Karpas-422 (cell line): Measurements from ENCODE around the gene SYNE3. TPM values are rescaled to one million over a fixed set of nuclear protein-coding genes. Genes with fewer than 3 reads are reported as not detected.
A peak's percentile ranks its signal among the peaks of the same experiment; 100 is the strongest.

Experiments
- DNase-seq: peaks from one replicate; pipeline ENCODE4 v3.0.0-alpha.2; 2015
- H2AFZ ChIP-seq: fragments of 200-600 bp; sonication (generic); 2 replicates; pipeline ENCODE4 v1.6.1; 2014; ENCODE audit warnings: antibody characterized with exemption, low read length, mixed read lengths
- H3K27ac ChIP-seq: fragments of 200-600 bp; sonication (generic); 2 replicates; pipeline ENCODE4 v1.5.1; 2014; ENCODE audit warnings: mild to moderate bottlenecking, low read length, moderate library complexity
- H3K27me3 ChIP-seq: fragments of 200-600 bp; sonication (generic); 2 replicates; pipeline ENCODE4 v1.6.1; 2014; ENCODE audit warnings: low read length, mixed read lengths
- H3K36me3 ChIP-seq: fragments of 200-600 bp; sonication (generic); 2 replicates; pipeline ENCODE4 v1.6.1; 2014; ENCODE audit warnings: low read length, mixed read lengths; ENCODE audit not compliant: insufficient read depth
- H3K4me1 ChIP-seq: fragments of 200-600 bp; sonication (generic); 2 replicates; pipeline ENCODE4 v1.6.1; 2014; ENCODE audit warnings: mild to moderate bottlenecking, low read length, mixed read lengths
- H3K4me2 ChIP-seq: fragments of 200-600 bp; sonication (generic); 2 replicates; pipeline ENCODE4 v1.6.1; 2014; ENCODE audit warnings: low read length, low read depth, mild to moderate bottlenecking; ENCODE audit not compliant: poor library complexity, severe bottlenecking
- H3K4me3 ChIP-seq: fragments of 200-600 bp; sonication (generic); 2 replicates; pipeline ENCODE4 v1.5.1; 2014; ENCODE audit warnings: mild to moderate bottlenecking, antibody characterized with exemption, low read length, mixed read lengths
- H3K79me2 ChIP-seq: fragments of 200-600 bp; sonication (generic); 2 replicates; pipeline ENCODE4 v1.6.1; 2014; ENCODE audit warnings: mild to moderate bottlenecking, low read length, mixed read lengths
- H3K9ac ChIP-seq: fragments of 200-600 bp; sonication (generic); 2 replicates; pipeline ENCODE4 v1.6.0; 2014; ENCODE audit warnings: low read length
- H3K9me2 ChIP-seq: fragments of 200-600 bp; sonication (generic), shearing (Covaris generic); replicated peaks from 2 replicates; pipeline ENCODE4 v1.6.0; 2014; ENCODE audit warnings: mild to moderate bottlenecking, low read length, moderate library complexity; ENCODE audit not compliant: insufficient read depth
- H3K9me3 ChIP-seq: fragments of 300-700, 200-600 bp; sonication (generic); 2 replicates; pipeline ENCODE4 v1.6.1; 2014; ENCODE audit warnings: low read length, mixed read lengths
- H4K20me1 ChIP-seq: fragments of 200-600 bp; sonication (generic); 2 replicates; pipeline ENCODE4 v1.6.1; 2014; ENCODE audit warnings: mild to moderate bottlenecking, antibody characterized with exemption, low read length, low read depth; ENCODE audit not compliant: insufficient read depth
- total RNA-seq: library from RNA; depleted of rRNA; stranded (reverse); fragments of >200 nt; shearing (Covaris generic); gene quantifications from 2 replicates; pipeline ENCODE4 v1.2.3, GENCODE V29; 2014; ENCODE audit warnings: low replicate concordance

Gene SYNE3
- total RNA-seq, 1 experiment from 2014 or later: 1.8 TPM

GRCh38 chr14:95531473-95531872 lies 15.0 kb upstream of the SYNE3 start:
- H3K4me3 ChIP-seq: no peak overlapping the region
- H3K9ac ChIP-seq: 0 out of 2 replicates have a peak overlapping the region, but pooled peaks have one; percentile 88
- H3K79me2 ChIP-seq: peaks cover 43% of the 10 kb centered on the region
- H3K27ac ChIP-seq: no peak overlapping the region
- peaks cover 20% of the 10 kb centered on the region for H4K20me1 ChIP-seq
- peaks cover 12% of the 10 kb centered on the region for H3K36me3 ChIP-seq
- H3K27me3 ChIP-seq: no peaks in the 10 kb centered on the region
- H3K4me2 ChIP-seq: peak overlapping the region; percentile 80
- H3K4me1 ChIP-seq: peaks cover 31% of the 10 kb centered on the region
- DNase-seq: no peak
- no peaks in the 10 kb centered on the region for H3K9me3 ChIP-seq
- H3K9me2 ChIP-seq: no peaks in the 10 kb centered on the region
- no peak overlapping the region for H2AFZ ChIP-seq

- Histone ChIP-seq H3K9ac (no peak overlapping the region), H3K27me3 (no peaks in the 10 kb centered on the region), H4K20me1 (peaks cover 12% of the 10 kb centered on the region), H3K9me2 (no peaks in the 10 kb centered on the region), H3K4me1 (peaks cover 25% of the 10 kb centered on the region), H3K27ac (no peak overlapping the region), H3K36me3 (peaks cover 12% of the 10 kb centered on the region), H3K4me3 (no peak overlapping the region), H3K4me2 (no peak overlapping the region), H2AFZ (no peak overlapping the region), H3K79me2 (peaks cover 35% of the 10 kb centered on the region), H3K9me3 (no peaks in the 10 kb centered on the region)
- DNase-seq: no peak
These were observed 14.2 kb upstream of the SYNE3 start for GRCh38 chr14:95530473-95531276.

GRCh38 chr14:95529216-95529615 lies 12.8 kb upstream of the SYNE3 start:
- no peak overlapping the region for H2AFZ ChIP-seq

GRCh38 chr14:95527387-95528002 lies 11.0 kb upstream of the SYNE3 start:
- Histone ChIP-seq H3K4me2 (no peak overlapping the region), H3K4me1 (peaks cover 33% of the 10 kb centered on the region), H2AFZ (no peak overlapping the region)

More at GRCh38 chr14:95529216-95529615, 12.8 kb upstream of the SYNE3 start:
- Histone ChIP-seq H4K20me1 (0 out of 2 replicates have a peak, but pooled peaks cover 7% of the 10 kb centered on the region), H3K9ac (no peak overlapping the region), H3K79me2 (peaks cover 29% of the 10 kb centered on the region), H3K4me1 (peaks cover 31% of the 10 kb centered on the region), H3K4me2 (no peak overlapping the region), H3K27me3 (no peaks in the 10 kb centered on the region), H3K27ac (no peak overlapping the region), H3K9me3 (no peaks in the 10 kb centered on the region), H3K4me3 (no peak overlapping the region), H3K9me2 (no peaks in the 10 kb centered on the region), H3K36me3 (peaks cover 12% of the 10 kb centered on the region)
- no peak for DNase-seq

GRCh38 chr14:95526483-95527386 lies 10.3 kb upstream of the SYNE3 start:
- Histone ChIP-seq H3K36me3 (peaks cover 5% of the 10 kb centered on the region; the same call in 1 of the 2 replicates), H4K20me1 (0 out of 2 replicates have a peak, but pooled peaks cover 5% of the 10 kb centered on the region), H3K4me1 (peaks cover 25% of the 10 kb centered on the region), H3K9me3 (no peaks in the 10 kb centered on the region), H2AFZ (no peak overlapping the region), H3K4me3 (no peak overlapping the region), H3K27me3 (no peaks in the 10 kb centered on the region), H3K79me2 (peaks cover 5% of the 10 kb centered on the region; the same call in 1 of the 2 replicates), H3K27ac (no peak overlapping the region), H3K4me2 (no peak overlapping the region), H3K9ac (no peak overlapping the region), H3K9me2 (no peaks in the 10 kb centered on the region)
- no peak for DNase-seq

More at GRCh38 chr14:95527387-95528002, 11.0 kb upstream of the SYNE3 start:
- Histone ChIP-seq H3K9me2 (no peaks in the 10 kb centered on the region), H3K9me3 (no peaks in the 10 kb centered on the region), H3K4me3 (no peak overlapping the region), H3K27me3 (no peaks in the 10 kb centered on the region), H3K79me2 (peaks cover 12% of the 10 kb centered on the region), H3K27ac (no peak overlapping the region), H3K9ac (no peak overlapping the region), H4K20me1 (0 out of 2 replicates have a peak, but pooled peaks cover 7% of the 10 kb centered on the region), H3K36me3 (peaks cover 12% of the 10 kb centered on the region)
- peak; percentile 85 for DNase-seq

- H4K20me1 ChIP-seq: no peaks in the 10 kb centered on the region
- no peak overlapping the region for H3K4me2 ChIP-seq
- H3K27ac ChIP-seq: no peak overlapping the region
- peaks cover 22% of the 10 kb centered on the region for H3K4me1 ChIP-seq
- H3K9me3 ChIP-seq: no peaks in the 10 kb centered on the region
- no peak for DNase-seq
- H3K27me3 ChIP-seq: no peaks in the 10 kb centered on the region
- H3K9me2 ChIP-seq: no peaks in the 10 kb centered on the region
- no peak overlapping the region for H2AFZ ChIP-seq
- no peaks in the 10 kb centered on the region for H3K79me2 ChIP-seq
- no peaks in the 10 kb centered on the region for H3K36me3 ChIP-seq
- H3K9ac ChIP-seq: no peak overlapping the region
- H3K4me3 ChIP-seq: no peak overlapping the region
These were observed 9.5 kb upstream of the SYNE3 start for GRCh38 chr14:95525999-95526398.

GRCh38 chr14:95524706-95525512 lies 8.5 kb upstream of the SYNE3 start:
- H2AFZ ChIP-seq: no peak overlapping the region
- H4K20me1 ChIP-seq: no peaks in the 10 kb centered on the region
- H3K9ac ChIP-seq: no peak overlapping the region
- H3K4me2 ChIP-seq: no peak overlapping the region
- H3K4me3 ChIP-seq: no peak overlapping the region
- H3K4me1 ChIP-seq: peaks cover 27% of the 10 kb centered on the region
- H3K27me3 ChIP-seq: no peaks in the 10 kb centered on the region
- no peaks in the 10 kb centered on the region for H3K36me3 ChIP-seq
- no peak overlapping the region for H3K27ac ChIP-seq
- H3K9me2 ChIP-seq: no peaks in the 10 kb centered on the region
- H3K9me3 ChIP-seq: no peaks in the 10 kb centered on the region
- no peaks in the 10 kb centered on the region for H3K79me2 ChIP-seq
- DNase-seq: no peak
